ENCODE results near the gene GJC1. TPM values are rescaled to one million over a fixed set of nuclear protein-coding genes. Genes with fewer than 3 reads are reported as not detected.

Gene GJC1
- 22.1 and 30.4 TPM in 2 replicates for polyA plus RNA-seq (2011; rRNA removed)
- 12.1 and 14.7 TPM in 2 replicates for polyA plus RNA-seq (2012; cell fraction: cytosol; rRNA removed)
- polyA plus RNA-seq (2012; cell fraction: nucleus; rRNA removed), result 6.1 and 10.3 TPM in 2 replicates
- 21.2 to 21.9 TPM (median 21.7 TPM) in 3 replicates for polyA plus RNA-seq (2017; fragmentation: RNase III; extraction: RNeasy Plus Mini Kit Qiagen cat#74134 plus additional on column Dnase treatment)
- 38.3 and 38.4 TPM in 2 replicates for polyA minus RNA-seq (2011; rRNA and poly(A)+ RNA removed)

GRCh38 chr17:44829523-44830358, at the start of gene GJC1:
GJC1 (minus strand) TSS chr17:44830287; CDS start chr17:44805817, 24,470 bp downstream.
- H3K4me1 ChIP-seq, result peaks cover 18% of the 10 kb centered on the region
- TF ChIP-seq JUN (IDR thresholded peaks at IDR 0.05) (peak in 1 of 2 experiments; percentile 84; a peak in 2 of 5 replicates), POLR2AphosphoS2 (conservative IDR thresholded peaks at IDR 0.05; ENCODE audit: low read length) (no peak), POLR2A (IDR thresholded peaks at IDR 0.05; ENCODE audit: low read length) (peak; percentile 72), MYC (IDR thresholded peaks at IDR 0.05; ENCODE audit: borderline replicate concordance, low read length) (no peak), TFCP2L1 (CRISPR knock-in tag; IDR thresholded peaks at IDR 0.05) (peak; percentile 67; the same call in 1 of the 2 replicates), ESRRA (IDR thresholded peaks at IDR 0.05; ENCODE audit: borderline replicate concordance, low read length) (no peak), HOXB13 (CRISPR knock-in tag; IDR thresholded peaks at IDR 0.05; ENCODE audit: low read depth) (no peak), RARB (CRISPR knock-in tag; IDR thresholded peaks at IDR 0.05) (no peak), HDAC2 (IDR thresholded peaks at IDR 0.05) (peak; percentile 31; the same call in 1 of the 2 replicates), ZSCAN20 (CRISPR knock-in tag; IDR thresholded peaks at IDR 0.05) (no peak), BHLHE40 (IDR thresholded peaks at IDR 0.05; ENCODE audit: low read depth, low read length) (no peak)
- TF ChIP-seq, protein P1, sequence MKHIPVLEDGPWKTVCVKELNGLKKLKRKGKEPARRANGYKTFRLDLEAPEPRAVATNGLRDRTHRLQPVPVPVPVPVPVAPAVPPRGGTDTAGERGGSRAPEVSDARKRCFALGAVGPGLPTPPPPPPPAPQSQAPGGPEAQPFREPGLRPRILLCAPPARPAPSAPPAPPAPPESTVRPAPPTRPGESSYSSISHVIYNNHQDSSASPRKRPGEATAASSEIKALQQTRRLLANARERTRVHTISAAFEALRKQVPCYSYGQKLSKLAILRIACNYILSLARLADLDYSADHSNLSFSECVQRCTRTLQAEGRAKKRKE (CRISPR knock-in tag; IDR thresholded peaks at IDR 0.05; ENCODE audit: low read depth), result no peak
- TF ChIP-seq, protein P2, sequence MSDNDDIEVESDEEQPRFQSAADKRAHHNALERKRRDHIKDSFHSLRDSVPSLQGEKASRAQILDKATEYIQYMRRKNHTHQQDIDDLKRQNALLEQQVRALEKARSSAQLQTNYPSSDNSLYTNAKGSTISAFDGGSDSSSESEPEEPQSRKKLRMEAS (IDR thresholded peaks at IDR 0.05), result 0 out of 2 replicates have a peak, but pooled peaks have one; percentile 38
- TF ChIP-seq, protein P3, sequence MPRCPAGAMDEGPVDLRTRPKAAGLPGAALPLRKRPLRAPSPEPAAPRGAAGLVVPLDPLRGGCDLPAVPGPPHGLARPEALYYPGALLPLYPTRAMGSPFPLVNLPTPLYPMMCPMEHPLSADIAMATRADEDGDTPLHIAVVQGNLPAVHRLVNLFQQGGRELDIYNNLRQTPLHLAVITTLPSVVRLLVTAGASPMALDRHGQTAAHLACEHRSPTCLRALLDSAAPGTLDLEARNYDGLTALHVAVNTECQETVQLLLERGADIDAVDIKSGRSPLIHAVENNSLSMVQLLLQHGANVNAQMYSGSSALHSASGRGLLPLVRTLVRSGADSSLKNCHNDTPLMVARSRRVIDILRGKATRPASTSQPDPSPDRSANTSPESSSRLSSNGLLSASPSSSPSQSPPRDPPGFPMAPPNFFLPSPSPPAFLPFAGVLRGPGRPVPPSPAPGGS (IDR thresholded peaks at IDR 0.05), result peak; percentile 73; the same call in 2 of the 3 replicates
- peak within 1 kb of the TSS; percentile 87 for H3K4me3 ChIP-seq
- POLR2A ChIA-PET, result no interaction called here
- H3K4me2 ChIP-seq, result peak within 1 kb of the TSS; percentile 94
- DNase-seq (ENCODE audit: low read depth in 1 of 2, low spot score in 1 of 2) (peak; percentile 48 to 49), FAIRE-seq (no peak), ATAC-seq (peak; percentile 73 to 76)
- H3K27ac ChIP-seq, result peak within 1 kb of the TSS; percentile 77 to 95
- under 1% methylated on average over 60 of the region's 123 CpGs for WGBS (ENCODE audit: missing lambda C conversion rate)
- no peaks in the 10 kb centered on the region for H3K9me3 ChIP-seq
- CTCF ChIA-PET, result interaction anchor here (0.8 to 10.1 kb wide), 12 partner anchors 12 to 306 kb away, joined by 3 to 122 read pairs (median 4); partner anchors contain the start of gene ACBD4

- no peaks in the 10 kb centered on the region for H3K9me3 ChIP-seq
- no peak overlapping the region for H3K4me2 ChIP-seq
- peak in 1 of 2 experiments; percentile 49; a peak in 1 of 6 replicates for ATAC-seq
- no peak for DNase-seq (ENCODE audit: low read depth in 1 of 2, low spot score in 1 of 2)
- no peaks in the 10 kb centered on the region for H3K4me1 ChIP-seq
- no peak overlapping the region for H3K4me3 ChIP-seq
- no peak for FAIRE-seq
- ChIA-PET CTCF (interaction anchor here (0.8 to 45.1 kb wide), 32 partner anchors 13 to 220 kb away, joined by 3 to 1787 read pairs (median 6); partner anchors contain the start of genes EFTUD2 and HIGD1B), POLR2A (interaction anchor here (0.6 to 1.5 kb wide), 2 partner anchors 14 to 51 kb away, joined by 3 to 4 read pairs; no protein-coding TSS in a partner anchor)
- H3K27ac ChIP-seq, result no peak overlapping the region
- 94% methylated on average over 6 of the region's 6 CpGs for WGBS (ENCODE audit: missing lambda C conversion rate)
- TF ChIP-seq POLR2AphosphoS2 (conservative IDR thresholded peaks at IDR 0.05; ENCODE audit: low read length) (no peak), SMC3 (IDR thresholded peaks at IDR 0.05) (no peak), NPAS2 (CRISPR knock-in tag; IDR thresholded peaks at IDR 0.05; ENCODE audit: borderline replicate concordance) (no peak), HOXA7 (CRISPR knock-in tag; IDR thresholded peaks at IDR 0.05) (no peak), JUNB (IDR thresholded peaks at IDR 0.05) (no peak), ZSCAN20 (CRISPR knock-in tag; IDR thresholded peaks at IDR 0.05) (no peak), NFE2L2 (conservative IDR thresholded peaks at IDR 0.05; ENCODE audit: low read length) (no peak), ELK1 (IDR thresholded peaks at IDR 0.05; ENCODE audit: low read depth, low read length) (no peak), CHD2 (IDR thresholded peaks at IDR 0.05; ENCODE audit: low read length, partially characterized antibody) (no peak), EHMT2 (IDR thresholded peaks at IDR 0.05; ENCODE audit: low read depth) (no peak), RAD21 (conservative IDR thresholded peaks at IDR 0.05 in 1 of 2, IDR thresholded peaks at IDR 0.05 in 1 of 2) (no peak), FOSB (CRISPR knock-in tag; IDR thresholded peaks at IDR 0.05) (no peak), CEBPB (IDR thresholded peaks at IDR 0.05) (no peak), MAFK (IDR thresholded peaks at IDR 0.05; ENCODE audit: partially characterized antibody) (no peak), RCOR1 (IDR thresholded peaks at IDR 0.05; ENCODE audit: low read depth, low read length) (no peak)
- TF ChIP-seq, protein P3 (IDR thresholded peaks at IDR 0.05), result no peak
- TF ChIP-seq, protein P4, sequence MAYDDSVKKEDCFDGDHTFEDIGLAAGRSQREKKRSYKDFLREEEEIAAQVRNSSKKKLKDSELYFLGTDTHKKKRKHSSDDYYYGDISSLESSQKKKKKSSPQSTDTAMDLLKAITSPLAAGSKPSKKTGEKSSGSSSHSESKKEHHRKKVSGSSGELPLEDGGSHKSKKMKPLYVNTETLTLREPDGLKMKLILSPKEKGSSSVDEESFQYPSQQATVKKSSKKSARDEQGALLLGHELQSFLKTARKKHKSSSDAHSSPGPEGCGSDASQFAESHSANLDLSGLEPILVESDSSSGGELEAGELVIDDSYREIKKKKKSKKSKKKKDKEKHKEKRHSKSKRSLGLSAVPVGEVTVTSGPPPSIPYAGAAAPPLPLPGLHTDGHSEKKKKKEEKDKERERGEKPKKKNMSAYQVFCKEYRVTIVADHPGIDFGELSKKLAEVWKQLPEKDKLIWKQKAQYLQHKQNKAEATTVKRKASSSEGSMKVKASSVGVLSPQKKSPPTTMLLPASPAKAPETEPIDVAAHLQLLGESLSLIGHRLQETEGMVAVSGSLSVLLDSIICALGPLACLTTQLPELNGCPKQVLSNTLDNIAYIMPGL (CRISPR knock-in tag; IDR thresholded peaks at IDR 0.05; ENCODE audit: borderline replicate concordance), result no peak
Observed at GRCh38 chr17:44879376-44879775, 49.3 kb upstream of the GJC1 start.
